GM23248 (cell line): ENCODE data around the gene APOBEC3A. TPM values are rescaled to one million over a fixed set of nuclear protein-coding genes. Genes with fewer than 3 reads are reported as not detected.
"Not testable (repeated sequence)": the region's sequence is repeated elsewhere in the genome, so short reads cannot be mapped to it uniquely, and the experiment has no call there.

ENCODE experiments used
- DNase-seq: peaks from one replicate; pipeline ENCODE4 v3.0.0-alpha.2; 2015
- H2AFZ ChIP-seq: fragments of 200-600 bp; sonication (generic); 2 replicates; pipeline ENCODE4 v1.6.1; 2016; ENCODE audit warnings: antibody characterized with exemption
- H3F3A ChIP-seq: fragments of 200-600 bp; sonication (generic); 2 replicates; pipeline ENCODE4 v1.6.1; 2016; ENCODE audit warnings: mild to moderate bottlenecking, antibody characterized with exemption, mixed run types; ENCODE audit not compliant: insufficient read depth
- H3K27ac ChIP-seq: fragments of 200-600 bp; sonication (generic); 2 replicates; pipeline ENCODE4 v1.5.1; 2016; ENCODE audit warnings: mild to moderate bottlenecking
- H3K27me3 ChIP-seq: fragments of 200-600 bp; sonication (generic); replicated peaks from 2 replicates; pipeline ENCODE4 v1.6.1; 2016; ENCODE audit warnings: mild to moderate bottlenecking; ENCODE audit not compliant: insufficient read depth
- H3K36me3 ChIP-seq: fragments of 200-600 bp; sonication (generic); 2 replicates; pipeline ENCODE4 v1.6.1; 2016; ENCODE audit warnings: low read depth, mild to moderate bottlenecking
- H3K4me1 ChIP-seq: fragments of 200-600 bp; sonication (generic); 2 replicates; pipeline ENCODE4 v1.6.1; 2016; ENCODE audit warnings: mild to moderate bottlenecking; ENCODE audit not compliant: insufficient read depth
- H3K4me2 ChIP-seq: fragments of 200-600 bp; sonication (generic); one replicate; pipeline ENCODE4 v1.6.1; 2016; ENCODE audit warnings: mild to moderate bottlenecking; ENCODE audit not compliant: unreplicated experiment
- H3K4me3 ChIP-seq: fragments of 200-600 bp; sonication (generic); 2 replicates; pipeline ENCODE4 v1.5.1; 2016; ENCODE audit warnings: mild to moderate bottlenecking
- H3K79me2 ChIP-seq: fragments of 200-600 bp; sonication (generic); 2 replicates; pipeline ENCODE4 v1.6.1; 2016; ENCODE audit warnings: mild to moderate bottlenecking; ENCODE audit not compliant: insufficient read depth
- H3K9ac ChIP-seq: fragments of 200-600 bp; sonication (generic); 2 replicates; pipeline ENCODE4 v1.6.1; 2016; ENCODE audit warnings: mild to moderate bottlenecking
- H3K9me2 ChIP-seq: fragments of 200-600 bp; sonication (generic); 2 replicates; pipeline ENCODE4 v1.6.1; 2016; ENCODE audit warnings: mixed run types, mild to moderate bottlenecking, moderate library complexity; ENCODE audit not compliant: insufficient read depth
- H3K9me3 ChIP-seq: fragments of 200-600 bp; sonication (generic); one replicate; pipeline ENCODE4 v1.6.1; 2017; ENCODE audit warnings: low read depth
- H4K20me1 ChIP-seq: fragments of 200-600 bp; sonication (generic); 2 replicates; pipeline ENCODE4 v1.6.0; 2016; ENCODE audit not compliant: insufficient read depth
- EZH2 ChIP-seq: fragments of 200-600 bp; sonication (generic); IDR thresholded peaks from 2 replicates; pipeline ENCODE4 v1.6.1; 2018; ENCODE audit warnings: antibody characterized with exemption, mild to moderate bottlenecking; ENCODE audit not compliant: insufficient read depth, poor library complexity, severe bottlenecking
- EZH2phosphoT487 ChIP-seq: fragments of 200-600 bp; sonication (generic); IDR thresholded peaks from 2 replicates; pipeline ENCODE4 v1.6.1; 2018; ENCODE audit warnings: antibody characterized with exemption, moderate library complexity, mild to moderate bottlenecking, low read depth; ENCODE audit not compliant: insufficient read depth
- WGBS, 2 experiments: methylation state at CpG; one replicate each; pipeline ENCODE4 v1.1.6; 2015 to 2017; ENCODE audit warnings: low lambda C conversion rate in 2 of 2, low coverage in 1 of 2; ENCODE audit errors: missing lambda C conversion rate in 2 of 2; 5-methylcytosine and 5-hydroxymethylcytosine counted together
- in situ Hi-C: fragments of 300-500 bp; cut with MboI; formaldehyde crosslinking; loops from 2 replicates; pipeline ENCODE4 v1.15.0; 2020
- polyA plus RNA-seq: library from polyadenylated mRNA; unstranded; fragments of >200 nt; fragmentation: Nextera tagmentation; extraction: Ambion mirVana; gene quantifications from 2 replicates; pipeline ENCODE4 v1.2.1, GENCODE V29; 2016
- total RNA-seq: library from RNA; depleted of rRNA; stranded (reverse); fragments of >200 nt; shearing (Covaris generic); gene quantifications from 2 replicates; pipeline ENCODE4 v1.2.3, GENCODE V29; 2014

APOBEC3A gene
- total and polyA plus RNA-seq, 2 experiments from 2014 or later = not detected

DNA sequence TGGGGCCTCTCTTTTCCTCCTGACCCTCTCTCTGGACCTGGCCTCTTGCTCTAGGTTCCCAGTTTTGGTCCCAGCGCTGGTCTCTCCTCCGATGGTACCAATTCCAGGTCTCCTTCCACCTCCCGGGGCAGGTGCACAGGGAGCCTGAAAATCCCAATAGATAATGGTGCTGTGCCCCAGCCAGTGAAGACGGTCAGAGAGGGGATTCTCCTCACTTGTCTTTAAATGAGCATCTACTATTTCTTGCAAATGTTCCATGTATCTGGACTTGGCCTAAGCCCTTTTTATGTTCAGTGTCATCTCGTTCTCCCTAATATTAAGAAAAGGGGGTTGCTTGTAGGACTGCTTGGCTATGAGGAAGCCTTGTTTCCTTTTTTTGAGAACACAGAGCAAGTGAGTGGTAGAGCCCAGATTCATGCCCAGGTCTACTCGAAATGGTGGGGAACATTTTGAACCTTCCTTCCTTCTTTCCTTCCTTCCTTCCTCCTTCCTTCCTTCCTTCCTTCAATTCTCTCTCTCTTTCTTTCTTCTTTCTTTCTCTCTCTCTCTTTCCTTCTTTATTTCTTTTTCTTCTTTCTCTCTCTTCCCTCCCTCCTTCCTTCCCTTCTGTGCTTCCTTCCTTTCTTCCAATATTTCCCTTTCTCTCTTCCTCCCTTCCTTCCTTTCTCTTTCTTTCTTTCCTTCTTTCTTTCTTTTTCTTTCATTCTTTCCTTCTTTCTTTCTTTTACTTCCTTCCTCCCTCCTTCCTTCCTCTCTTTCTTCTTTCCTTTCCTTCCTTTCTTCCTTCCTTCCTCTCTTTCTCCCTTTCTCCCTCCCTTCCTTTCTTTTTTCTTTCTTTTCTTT, 620 bp downstream of the APOBEC3A start:
- 58 to 60% methylated on average over 6 of the region's 6 CpGs for WGBS, 2 experiments
- H3K27ac ChIP-seq = no peak overlapping the region
- in situ Hi-C loops = no loop called here
- H3K4me2 ChIP-seq = no peak overlapping the region
- H3K9me2 ChIP-seq = no peaks in the 10 kb centered on the region
- no peaks in the 10 kb centered on the region for H3K36me3 ChIP-seq
- TF ChIP-seq EZH2 (no peak), EZH2phosphoT487 (no peak)
- DNase-seq = no peak
- no peak overlapping the region for H3K9ac ChIP-seq
- H4K20me1 ChIP-seq = no peaks in the 10 kb centered on the region
- H3F3A ChIP-seq = no peaks in the 10 kb centered on the region
- H3K4me1 ChIP-seq = no peaks in the 10 kb centered on the region
- no peaks in the 10 kb centered on the region for H3K79me2 ChIP-seq
- H3K9me3 ChIP-seq = no peaks in the 10 kb centered on the region
- H2AFZ ChIP-seq = no peak overlapping the region
- H3K4me3 ChIP-seq = no peak overlapping the region
- peaks cover 22% of the 10 kb centered on the region for H3K27me3 ChIP-seq

DNA sequence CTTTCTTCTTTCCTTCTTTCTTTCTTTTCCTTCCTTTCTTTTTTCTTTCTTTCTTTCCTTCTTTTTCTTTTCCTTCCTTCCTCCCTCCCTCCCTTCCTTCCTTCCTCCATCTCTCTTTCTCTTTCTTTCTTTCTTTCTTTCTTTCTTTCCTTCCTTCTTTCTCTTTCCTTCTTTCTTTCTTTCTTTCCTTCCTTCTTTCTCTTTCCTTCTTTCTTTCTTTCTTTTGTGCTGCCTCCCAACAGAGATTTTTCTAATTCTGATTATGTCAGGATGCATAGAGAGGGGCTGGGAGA, 1.2 kb downstream of the APOBEC3A start:
- H3K9me2 ChIP-seq, H3F3A ChIP-seq, H3K9me3 ChIP-seq, in situ Hi-C loops, H3K36me3 ChIP-seq, DNase-seq, H3K9ac ChIP-seq, H4K20me1 ChIP-seq, H3K79me2 ChIP-seq, H3K4me3 ChIP-seq, H3K4me2 ChIP-seq, H2AFZ ChIP-seq, H3K4me1 ChIP-seq, H3K27ac ChIP-seq: not testable (repeated sequence)
- H3K27me3 ChIP-seq = peaks cover 16% of the 10 kb centered on the region

DNA sequence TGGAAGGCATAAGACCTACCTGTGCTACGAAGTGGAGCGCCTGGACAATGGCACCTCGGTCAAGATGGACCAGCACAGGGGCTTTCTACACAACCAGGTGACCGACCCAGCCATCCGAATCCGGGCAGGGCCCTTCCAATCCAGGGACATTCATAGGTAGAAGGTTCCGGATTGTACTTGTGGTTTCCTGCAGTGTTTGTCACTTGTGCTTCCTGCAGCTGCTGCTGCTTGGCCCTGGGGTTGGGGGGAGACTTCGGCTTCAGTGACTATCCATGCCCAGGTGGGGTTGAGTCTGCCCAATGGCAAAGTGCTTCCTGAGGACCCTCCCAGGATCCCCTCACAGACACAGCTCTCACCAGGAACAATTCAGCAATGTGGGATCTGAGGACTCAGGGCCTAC, 2.2 kb downstream of the APOBEC3A start:
- no peaks in the 10 kb centered on the region for H3F3A ChIP-seq
- no peaks in the 10 kb centered on the region for H3K9me3 ChIP-seq
- H4K20me1 ChIP-seq = no peaks in the 10 kb centered on the region
- no peaks in the 10 kb centered on the region for H3K79me2 ChIP-seq
- H3K9me2 ChIP-seq = no peaks in the 10 kb centered on the region
- no peak overlapping the region for H2AFZ ChIP-seq
- H3K4me2 ChIP-seq = no peak overlapping the region
- no peak for DNase-seq
- H3K4me1 ChIP-seq = no peaks in the 10 kb centered on the region
- H3K27ac ChIP-seq = no peak overlapping the region
- in situ Hi-C loops = no loop called here
- TF ChIP-seq EZH2phosphoT487 (no peak), EZH2 (no peak)
- WGBS, 2 experiments = 61 to 68% methylated on average over 8 of the region's 8 CpGs
- no peak overlapping the region for H3K4me3 ChIP-seq
- no peak overlapping the region for H3K9ac ChIP-seq
- H3K27me3 ChIP-seq = peaks cover 16% of the 10 kb centered on the region
- no peaks in the 10 kb centered on the region for H3K36me3 ChIP-seq

DNA sequence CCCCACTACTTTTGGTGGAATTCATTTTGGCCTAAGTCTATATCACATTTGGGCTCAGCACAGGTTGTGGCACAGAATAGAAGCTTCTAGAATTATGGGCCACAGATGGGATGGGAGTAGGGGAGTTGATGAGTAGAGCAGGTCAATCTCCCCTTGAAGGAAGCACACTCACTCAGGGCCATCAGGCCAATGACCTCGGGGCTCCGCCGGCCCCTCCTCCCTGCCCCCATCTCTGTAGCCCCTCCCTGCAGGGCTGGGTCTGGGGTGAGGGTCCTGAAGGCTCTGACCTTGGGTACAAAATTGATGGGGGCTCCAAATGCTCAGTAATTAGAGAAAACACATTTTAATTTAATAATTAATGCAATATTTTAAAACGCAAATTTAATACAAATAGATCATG, 3.3 kb downstream of the APOBEC3A start:
- H3K79me2 ChIP-seq, H2AFZ ChIP-seq, DNase-seq, H3K9ac ChIP-seq, H3K4me3 ChIP-seq, H3K9me2 ChIP-seq, in situ Hi-C loops, H4K20me1 ChIP-seq, H3K36me3 ChIP-seq, H3F3A ChIP-seq, H3K9me3 ChIP-seq, H3K27ac ChIP-seq, H3K4me1 ChIP-seq, H3K4me2 ChIP-seq: not testable (repeated sequence)
- peaks cover 21% of the 10 kb centered on the region for H3K27me3 ChIP-seq
- 79 to 86% methylated on average over 1 to 4 of the region's 4 CpGs for WGBS, 2 experiments

DNA sequence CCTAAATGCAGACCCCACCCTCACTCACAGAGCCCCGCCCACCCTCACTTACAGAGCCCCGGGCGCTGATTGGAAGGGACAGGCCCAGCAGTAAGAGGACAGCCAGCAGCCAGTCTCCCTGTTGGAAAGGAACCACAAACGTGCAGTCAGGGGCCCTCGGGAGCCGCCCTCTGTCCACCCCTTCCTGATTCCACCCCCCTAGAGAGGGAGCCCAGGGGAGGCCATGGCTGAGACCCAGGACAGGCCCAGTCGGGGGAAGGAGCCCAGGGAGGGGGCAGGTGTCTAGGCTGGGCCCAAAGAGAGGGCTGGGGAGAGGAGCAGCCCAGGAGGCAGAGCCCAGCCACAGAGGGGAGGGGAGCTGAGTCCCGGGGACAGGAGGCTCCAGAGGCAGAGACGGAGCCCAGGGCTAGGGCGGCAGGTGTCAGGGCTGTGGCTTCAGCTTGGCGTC, 5.9 kb downstream of the APOBEC3A start:
- H3K27ac ChIP-seq, H3K9me2 ChIP-seq, in situ Hi-C loops, H3K79me2 ChIP-seq, H2AFZ ChIP-seq, H3K9me3 ChIP-seq, H4K20me1 ChIP-seq, H3K4me2 ChIP-seq, DNase-seq, H3K4me1 ChIP-seq, H3K36me3 ChIP-seq, H3K4me3 ChIP-seq, H3K9ac ChIP-seq, H3F3A ChIP-seq: not testable (repeated sequence)
- WGBS, 2 experiments = 49 to 80% methylated on average over 4 to 11 of the region's 11 CpGs
- peaks cover 18% of the 10 kb centered on the region for H3K27me3 ChIP-seq
